RWPE2 (cell line): Measurements from ENCODE around the gene RAB5A.

Source experiments
- ATAC-seq: fragments of 200-7000 bp; cut with Tn5 transposase; 3 replicates; pipeline ENCODE4 v1.9.1; 2021; ENCODE audit warnings: low read depth
- DNase-seq: peaks from one replicate; pipeline ENCODE4 v3.0.0-alpha.2; 2020; ENCODE audit warnings: low spot score
- H3K27ac ChIP-seq: fragments of 450-650 bp; 2 replicates; pipeline ENCODE4 v1.5.1; 2017; ENCODE audit warnings: mild to moderate bottlenecking; ENCODE audit not compliant: poor library complexity, severe bottlenecking
- H3K27me3 ChIP-seq: fragments of 250-450 bp; sonication (Bioruptor Pico); 2 replicates; pipeline ENCODE4 v1.5.1; 2021; ENCODE audit warnings: mild to moderate bottlenecking, moderate library complexity; ENCODE audit not compliant: insufficient read depth, poor library complexity, severe bottlenecking
- H3K36me3 ChIP-seq: fragments of 250-450 bp; sonication (Bioruptor Pico); 2 replicates; pipeline ENCODE4 v1.5.1; 2020; ENCODE audit warnings: low read depth, mild to moderate bottlenecking, moderate library complexity
- H3K4me1 ChIP-seq: fragments of 250-450 bp; sonication (Bioruptor Pico); 2 replicates; pipeline ENCODE4 v1.5.1; 2021; ENCODE audit warnings: mild to moderate bottlenecking, moderate library complexity; ENCODE audit not compliant: insufficient read depth, poor library complexity, severe bottlenecking
- H3K4me3 ChIP-seq: fragments of 250-450 bp; sonication (Bioruptor Pico); 2 replicates; pipeline ENCODE4 v1.5.1; 2021; ENCODE audit warnings: mild to moderate bottlenecking, moderate library complexity; ENCODE audit not compliant: severe bottlenecking
- H3K9me3 ChIP-seq: fragments of 250-450 bp; sonication (Bioruptor Pico); 2 replicates; pipeline ENCODE4 v1.5.1; 2021; ENCODE audit warnings: mild to moderate bottlenecking, moderate library complexity; ENCODE audit not compliant: severe bottlenecking
- CTCF ChIP-seq: fragments of 450-650 bp; IDR thresholded peaks from one replicate; pipeline ENCODE4 v1.5.1; 2017; ENCODE audit warnings: mild to moderate bottlenecking, moderate library complexity; ENCODE audit not compliant: poor library complexity, severe bottlenecking

Gene RAB5A

GRCh38 chr3:19937459-19938294 is 9.2 kb upstream of the RAB5A start:
- Histone ChIP-seq H3K27ac (no peak overlapping the region), H3K9me3 (no peaks in the 10 kb centered on the region), H3K4me1 (no peaks in the 10 kb centered on the region), H3K36me3 (no peaks in the 10 kb centered on the region), H3K27me3 (no peaks in the 10 kb centered on the region), H3K4me3 (no peak overlapping the region)
- TF ChIP-seq CTCF, result no peak
- DNase-seq (no peak), ATAC-seq (no peak)

- TF ChIP-seq CTCF, result no peak
- no peaks in the 10 kb centered on the region for H3K27me3 ChIP-seq
- no peaks in the 10 kb centered on the region for H3K4me1 ChIP-seq
- no peak overlapping the region for H3K27ac ChIP-seq
- no peak for ATAC-seq
- no peaks in the 10 kb centered on the region for H3K9me3 ChIP-seq
- no peak overlapping the region for H3K4me3 ChIP-seq
- no peaks in the 10 kb centered on the region for H3K36me3 ChIP-seq
- no peak for DNase-seq
These were observed 8.6 kb upstream of the RAB5A start for GRCh38 chr3:19938295-19938627.

GRCh38 chr3:19940643-19941042 is 6.3 kb upstream of the RAB5A start:
- H3K27me3 ChIP-seq, result no peaks in the 10 kb centered on the region
- no peaks in the 10 kb centered on the region for H3K4me1 ChIP-seq
- no peaks in the 10 kb centered on the region for H3K9me3 ChIP-seq
- no peak overlapping the region for H3K4me3 ChIP-seq
- no peaks in the 10 kb centered on the region for H3K36me3 ChIP-seq
- TF ChIP-seq CTCF, result no peak
- ATAC-seq (no peak), DNase-seq (no peak)
- no peak overlapping the region for H3K27ac ChIP-seq

GRCh38 chr3:19945534-19945933 is 1.4 kb upstream of the RAB5A start:
- no peak overlapping the region for H3K27ac ChIP-seq
- peaks cover 20% of the 10 kb centered on the region for H3K4me1 ChIP-seq
- no peak for ATAC-seq
- H3K4me3 ChIP-seq, result no peak overlapping the region
- no peaks in the 10 kb centered on the region for H3K9me3 ChIP-seq
- H3K27me3 ChIP-seq, result no peaks in the 10 kb centered on the region
- no peak for DNase-seq
- TF ChIP-seq CTCF, result no peak
- peaks cover 19% of the 10 kb centered on the region for H3K36me3 ChIP-seq
